HepG2 (cell line): ENCODE results near the gene THSD4. TPM values are rescaled to one million over a fixed set of nuclear protein-coding genes. Genes with fewer than 3 reads are reported as not detected.

Experiments
- CERS6 ChIP-seq: sonication (generic); formaldehyde crosslinking; IDR thresholded peaks from 2 replicates; pipeline ENCODE4 v1.5.0; 2020; ENCODE audit warnings: missing genetic modification reagents
- CREB1 ChIP-seq, 2 experiments: fragments of 450-650 bp in 1 of 2; IDR thresholded peaks; 2 replicates each; pipeline ENCODE4 v1.6.1; 2016 to 2017; ENCODE audit warnings: control low read depth in 1 of 2, mild to moderate bottlenecking in 1 of 2, missing compliant biosample characterization in 1 of 2, missing genetic modification characterization in 1 of 2
- KDM3A ChIP-seq: IDR thresholded peaks from 2 replicates; pipeline ENCODE4 v1.6.1; 2018; ENCODE audit warnings: low read depth, missing compliant biosample characterization
- MTF1 ChIP-seq: sonication (generic); formaldehyde crosslinking; IDR thresholded peaks from 2 replicates; pipeline ENCODE4 v1.5.0; 2020; ENCODE audit warnings: missing genetic modification reagents
- NCOA1 ChIP-seq: sonication (generic); formaldehyde crosslinking; IDR thresholded peaks from 2 replicates; pipeline ENCODE4 v1.9.0; 2021; ENCODE audit warnings: missing genetic modification reagents
- NR2C2 ChIP-seq: sonication (generic); formaldehyde crosslinking; IDR thresholded peaks from 2 replicates; pipeline ENCODE4 v1.4.0; 2020; ENCODE audit warnings: missing genetic modification reagents, mild to moderate bottlenecking, moderate library complexity, borderline replicate concordance
- ONECUT2 ChIP-seq: sonication (generic); formaldehyde crosslinking; IDR thresholded peaks from 2 replicates; pipeline ENCODE4 v1.4.0; 2020; ENCODE audit warnings: missing genetic modification reagents
- RBAK ChIP-seq: sonication (generic); formaldehyde crosslinking; IDR thresholded peaks from 2 replicates; pipeline ENCODE4 v1.5.1; 2020; ENCODE audit warnings: mild to moderate bottlenecking, missing genetic modification reagents
- RERE ChIP-seq: IDR thresholded peaks from 2 replicates; pipeline ENCODE4 v1.6.1; 2016; ENCODE audit warnings: low read depth, missing genetic modification reagents, missing compliant biosample characterization
- SNRNP70 ChIP-seq: fragments of 200-400 bp; formaldehyde crosslinking; IDR thresholded peaks from 2 replicates; pipeline ENCODE4 v1.6.1; 2017; ENCODE audit warnings: mild to moderate bottlenecking, low read depth, low read length, moderate library complexity
- ZBTB7A ChIP-seq: sonication (generic); formaldehyde crosslinking; IDR thresholded peaks from 2 replicates; pipeline ENCODE4 v1.8.0; 2022; ENCODE audit warnings: mild to moderate bottlenecking, missing genetic modification reagents
- ZNF160 ChIP-seq: sonication (generic); formaldehyde crosslinking; IDR thresholded peaks from 2 replicates; pipeline ENCODE4 v1.8.0; 2022; ENCODE audit warnings: mild to moderate bottlenecking, inconsistent platforms, missing genetic modification reagents
- ZNF446 ChIP-seq: sonication (generic); formaldehyde crosslinking; IDR thresholded peaks from 2 replicates; pipeline ENCODE4 v1.5.0; 2020; ENCODE audit warnings: mild to moderate bottlenecking, missing genetic modification reagents
- ZNF597 ChIP-seq: sonication (generic); formaldehyde crosslinking; IDR thresholded peaks from 2 replicates; pipeline ENCODE4 v1.5.0; 2020; ENCODE audit warnings: missing genetic modification reagents
- ZNF678 ChIP-seq: sonication (generic); formaldehyde crosslinking; IDR thresholded peaks from 2 replicates; pipeline ENCODE4 v1.4.0; 2020; ENCODE audit warnings: mild to moderate bottlenecking, missing genetic modification reagents
- ZNF770 ChIP-seq: sonication (generic); formaldehyde crosslinking; IDR thresholded peaks from 2 replicates; pipeline ENCODE4 v1.5.0; 2020; ENCODE audit warnings: mild to moderate bottlenecking, missing genetic modification reagents
- ZNF841 ChIP-seq: sonication (generic); formaldehyde crosslinking; IDR thresholded peaks from 2 replicates; pipeline ENCODE4 v1.8.1; 2023; ENCODE audit warnings: missing genetic modification reagents, borderline replicate concordance
- ZNF891 ChIP-seq: sonication (generic); formaldehyde crosslinking; IDR thresholded peaks from 2 replicates; pipeline ENCODE4 v1.5.0; 2020; ENCODE audit warnings: mild to moderate bottlenecking, missing genetic modification reagents
- polyA plus RNA-seq, 8 experiments: library from polyadenylated mRNA; depleted of rRNA in 3 of 8; stranded (reverse) in 7 of 8; unstranded in 1 of 8; fragments of >200 nt; fragmentation: Illumina TruSeq in 4 of 8; extraction: Trizol in 4 of 8; gene quantifications; 2 replicates each; pipeline versions ENCODE4 v1.2.1 to v1.2.3, GENCODE V29; 2011 to 2016; ENCODE audit warnings: low read depth in 4 of 8, missing spikeins in 1 of 8, mixed read lengths in 1 of 8; ENCODE audit not compliant: insufficient read depth in 1 of 8
- total RNA-seq, 5 experiments: library from RNA; depleted of rRNA; stranded (reverse); fragments of >200 nt; fragmentation: Illumina TruSeq; extraction: Trizol; gene quantifications; 2 replicates each; pipeline ENCODE4 v1.2.3, GENCODE V29; 2016; ENCODE audit warnings: low read depth in 1 of 5

Gene THSD4
- total and polyA plus RNA-seq, 2 of the 13 experiments (the other 11 are each of a cell fraction or from before 2014, with no cell fraction given): 0.07 to 0.21 TPM

GRCh38 chr15:71747128-71748083, 632.1 kb downstream of the THSD4 start (continued):
- TF ChIP-seq RBAK (CRISPR knock-in tag) (no peak), SNRNP70 (no peak), CREB1 (IDR thresholded peaks at IDR 0.05) (peak; percentile 90), CREB1 (CRISPR knock-in tag; IDR thresholded peaks at IDR 0.05) (peak; percentile 74), NCOA1 (CRISPR knock-in tag) (no peak), KDM3A (CRISPR knock-in tag) (no peak), ONECUT2 (CRISPR knock-in tag) (no peak), NR2C2 (no peak), ZNF678 (no peak), ZNF160 (CRISPR knock-in tag) (no peak), ZNF597 (no peak), ZNF891 (CRISPR knock-in tag) (no peak), ZNF770 (CRISPR knock-in tag) (no peak), CERS6 (no peak), ZNF841 (no peak), RERE (CRISPR knock-in tag) (0 out of 2 replicates have a peak, but pooled peaks have one; percentile 52), ZBTB7A (CRISPR knock-in tag) (no peak), ZNF446 (no peak), MTF1 (no peak)
